ENCODE measurements around the gene CCDC159. TPM values are rescaled to one million over a fixed set of nuclear protein-coding genes. Genes with fewer than 3 reads are reported as not detected.

Gene CCDC159
- total and polyA plus RNA-seq, 2 of the 4 experiments (the other 2 are of a cell fraction), result 4.7 to 14.0 TPM

- Histone ChIP-seq H2BK20ac (ENCODE audit: low read depth, low read length) (no peak overlapping the region), H3K4me3 (ENCODE audit: insufficient read depth, low read depth, low read length) (no peak overlapping the region), H3K18ac (ENCODE audit: low read depth, low read length) (no peak overlapping the region), H3K36me3 (ENCODE audit: control insufficient read depth, insufficient read depth, low read length) (no peaks in the 10 kb centered on the region), H3K4me2 (ENCODE audit: low read depth, low read length) (no peak overlapping the region), H3K79me1 (ENCODE audit: low read depth in 1 of 2, low read length in 2 of 2) (no peaks in the 10 kb centered on the region), H4K8ac (ENCODE audit: low read depth in 2 of 2, low read length in 2 of 2) (no peak overlapping the region), H2BK5ac (ENCODE audit: low read depth, low read length, poor library complexity, severe bottlenecking) (no peak overlapping the region), H3K14ac (replicated peaks; ENCODE audit: low read depth, low read length) (no peak overlapping the region), H3K4ac (ENCODE audit: low read depth, low read length) (no peak overlapping the region), H3K9me3 (ENCODE audit: control insufficient read depth, insufficient read depth, low read length) (no peaks in the 10 kb centered on the region), H2BK120ac (ENCODE audit: low read depth, low read length) (no peak overlapping the region), H4K20me1 (ENCODE audit: insufficient read depth, low read length) (no peaks in the 10 kb centered on the region), H4K5ac (ENCODE audit: low read depth, low read length) (no peak overlapping the region), H3K23ac (ENCODE audit: low read depth, low read length) (no peak overlapping the region), H4K91ac (ENCODE audit: insufficient read depth, low read depth, low read length) (no peak overlapping the region), H3K9me1 (ENCODE audit: insufficient read depth, low read length) (no peaks in the 10 kb centered on the region), H2BK15ac (ENCODE audit: low read depth, low read length) (no peak overlapping the region), H3K27ac (ENCODE audit: insufficient read depth, low read length) (no peak overlapping the region), H3K9ac (ENCODE audit: low read depth, low read length) (no peak overlapping the region), H3K4me1 (ENCODE audit: control insufficient read depth, insufficient read depth, low read length) (no peaks in the 10 kb centered on the region), H2AFZ (replicated peaks; ENCODE audit: low read length, poor library complexity) (no peak overlapping the region), H3K56ac (ENCODE audit: extremely low read depth, insufficient read depth, low read length) (no peak overlapping the region), H2AK9ac (replicated peaks; ENCODE audit: low read depth, low read length, poor library complexity) (no peak overlapping the region), H2AK5ac (ENCODE audit: low read depth, low read length) (no peak overlapping the region), H3K27me3 (ENCODE audit: control insufficient read depth, insufficient read depth, low read length) (peaks cover 13% of the 10 kb centered on the region; the same call in 1 of the 2 replicates)
- dilution Hi-C loops (cut with HindIII; ENCODE audit: low sequenced_read_pairs, unreplicated experiment) (no loop called here), intact Hi-C loops (cut with micrococcal nuclease) (no loop called here), in situ Hi-C loops (cut with MboI; ENCODE audit: low sequenced_read_pairs) (no loop called here)
- 70% methylated on average over 2 of the region's 11 CpGs; no CpG with 5 or more reads in 1 of the 2 experiments for whole genome bisulfite sequencing, 2 experiments (ENCODE audit: extremely low coverage in 2 of 2, insufficient read length in 1 of 2)
- DNase-seq (no peak), ATAC-seq (ENCODE audit: low read depth) (no peak)
- ChIA-PET CTCF (no interaction called here), POLR2A (ENCODE audit: unreplicated experiment) (no interaction called here)
- TF ChIP-seq, protein P1, sequence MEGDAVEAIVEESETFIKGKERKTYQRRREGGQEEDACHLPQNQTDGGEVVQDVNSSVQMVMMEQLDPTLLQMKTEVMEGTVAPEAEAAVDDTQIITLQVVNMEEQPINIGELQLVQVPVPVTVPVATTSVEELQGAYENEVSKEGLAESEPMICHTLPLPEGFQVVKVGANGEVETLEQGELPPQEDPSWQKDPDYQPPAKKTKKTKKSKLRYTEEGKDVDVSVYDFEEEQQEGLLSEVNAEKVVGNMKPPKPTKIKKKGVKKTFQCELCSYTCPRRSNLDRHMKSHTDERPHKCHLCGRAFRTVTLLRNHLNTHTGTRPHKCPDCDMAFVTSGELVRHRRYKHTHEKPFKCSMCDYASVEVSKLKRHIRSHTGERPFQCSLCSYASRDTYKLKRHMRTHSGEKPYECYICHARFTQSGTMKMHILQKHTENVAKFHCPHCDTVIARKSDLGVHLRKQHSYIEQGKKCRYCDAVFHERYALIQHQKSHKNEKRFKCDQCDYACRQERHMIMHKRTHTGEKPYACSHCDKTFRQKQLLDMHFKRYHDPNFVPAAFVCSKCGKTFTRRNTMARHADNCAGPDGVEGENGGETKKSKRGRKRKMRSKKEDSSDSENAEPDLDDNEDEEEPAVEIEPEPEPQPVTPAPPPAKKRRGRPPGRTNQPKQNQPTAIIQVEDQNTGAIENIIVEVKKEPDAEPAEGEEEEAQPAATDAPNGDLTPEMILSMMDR (conservative IDR thresholded peaks at IDR 0.05; ENCODE audit: low read depth, low read length), result no peak
- TF ChIP-seq RCOR1 (IDR thresholded peaks at IDR 0.05; ENCODE audit: insufficient replicate concordance, low read length) (no peak), MXI1 (IDR thresholded peaks at IDR 0.05; ENCODE audit: borderline replicate concordance, low read depth, low read length) (no peak), CHD1 (IDR thresholded peaks at IDR 0.05; ENCODE audit: low read depth, low read length) (no peak), FOS (IDR thresholded peaks at IDR 0.05; ENCODE audit: low read depth, low read length) (no peak), MAFK (IDR thresholded peaks at IDR 0.05; ENCODE audit: low read depth, low read length) (no peak), MAZ (IDR thresholded peaks at IDR 0.05; ENCODE audit: borderline replicate concordance, low read depth, low read length) (no peak), SMC3 (IDR thresholded peaks at IDR 0.05; ENCODE audit: low read depth, low read length) (no peak), CEBPB (IDR thresholded peaks at IDR 0.05; ENCODE audit: low read depth, low read length) (no peak), RAD21 (IDR thresholded peaks at IDR 0.05; ENCODE audit: low read length) (no peak), BHLHE40 (IDR thresholded peaks at IDR 0.05; ENCODE audit: low read depth, low read length) (no peak), POLR2A (IDR thresholded peaks at IDR 0.05; ENCODE audit: low read depth, low read length) (no peak), RFX5 (IDR thresholded peaks at IDR 0.05; ENCODE audit: low read depth, low read length) (no peak), NFE2L2 (IDR thresholded peaks at IDR 0.05; ENCODE audit: low read depth, low read length) (no peak)
- TF ChIP-seq, protein P2, sequence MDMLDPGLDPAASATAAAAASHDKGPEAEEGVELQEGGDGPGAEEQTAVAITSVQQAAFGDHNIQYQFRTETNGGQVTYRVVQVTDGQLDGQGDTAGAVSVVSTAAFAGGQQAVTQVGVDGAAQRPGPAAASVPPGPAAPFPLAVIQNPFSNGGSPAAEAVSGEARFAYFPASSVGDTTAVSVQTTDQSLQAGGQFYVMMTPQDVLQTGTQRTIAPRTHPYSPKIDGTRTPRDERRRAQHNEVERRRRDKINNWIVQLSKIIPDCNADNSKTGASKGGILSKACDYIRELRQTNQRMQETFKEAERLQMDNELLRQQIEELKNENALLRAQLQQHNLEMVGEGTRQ (IDR thresholded peaks at IDR 0.05; ENCODE audit: low read depth, low read length), result no peak
- TF ChIP-seq, protein P3, sequence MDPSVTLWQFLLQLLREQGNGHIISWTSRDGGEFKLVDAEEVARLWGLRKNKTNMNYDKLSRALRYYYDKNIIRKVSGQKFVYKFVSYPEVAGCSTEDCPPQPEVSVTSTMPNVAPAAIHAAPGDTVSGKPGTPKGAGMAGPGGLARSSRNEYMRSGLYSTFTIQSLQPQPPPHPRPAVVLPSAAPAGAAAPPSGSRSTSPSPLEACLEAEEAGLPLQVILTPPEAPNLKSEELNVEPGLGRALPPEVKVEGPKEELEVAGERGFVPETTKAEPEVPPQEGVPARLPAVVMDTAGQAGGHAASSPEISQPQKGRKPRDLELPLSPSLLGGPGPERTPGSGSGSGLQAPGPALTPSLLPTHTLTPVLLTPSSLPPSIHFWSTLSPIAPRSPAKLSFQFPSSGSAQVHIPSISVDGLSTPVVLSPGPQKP (IDR thresholded peaks at IDR 0.05; ENCODE audit: borderline replicate concordance, low read depth, low read length), result no peak
- no TSS peak for BruUV-seq (replicated peaks)
These were observed 45.6 kb upstream of the CCDC159 start for GRCh38 chr19:11300811-11301120.

All from IMR-90 (cell line).